HG02623 (cell line): Measurements from ENCODE around the gene LHFPL3.
"Not testable (repeated sequence)": the region's sequence is repeated elsewhere in the genome, so short reads cannot be mapped to it uniquely, and the experiment has no call there.

Experiments
- ATAC-seq: cut with Tn5 transposase; IDR thresholded peaks from one replicate; pipeline ENCODE4 v1.9.1; 2021; ENCODE audit warnings: moderate library complexity; ENCODE audit not compliant: unreplicated experiment

LHFPL3 gene

DNA sequence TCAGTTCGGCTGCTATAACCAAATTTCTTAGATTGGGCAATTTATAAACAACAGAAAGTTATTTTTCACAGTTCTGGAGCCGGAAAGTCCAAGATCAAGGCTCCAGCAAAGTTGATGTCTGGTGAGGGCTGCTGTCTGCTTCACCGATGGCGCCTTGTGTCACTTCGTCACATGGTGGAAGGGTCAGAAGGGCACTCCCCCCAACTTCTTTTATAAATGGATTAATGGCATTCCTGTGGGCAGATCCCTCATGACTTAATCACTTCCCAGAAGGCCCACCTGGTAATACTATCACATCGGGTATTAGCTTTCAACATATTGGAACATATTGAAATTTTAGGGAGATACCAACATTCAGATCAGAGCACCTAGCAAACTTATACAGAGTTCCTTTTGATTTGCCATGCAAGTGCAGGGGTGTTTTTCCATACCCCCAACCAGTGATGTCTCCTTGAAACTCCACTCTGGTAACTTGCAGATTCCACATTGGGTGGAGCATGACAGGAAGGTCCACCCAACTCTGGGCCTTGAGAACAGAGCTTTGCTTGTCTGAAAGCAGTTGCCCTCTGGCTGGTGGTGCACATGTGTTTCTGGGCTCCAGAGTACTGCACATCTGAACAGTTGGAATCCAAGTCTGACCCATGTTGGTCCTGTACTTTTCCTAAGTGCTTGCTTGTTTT is 600.5 kb downstream of the LHFPL3 start:
- ATAC-seq = no peak

DNA sequence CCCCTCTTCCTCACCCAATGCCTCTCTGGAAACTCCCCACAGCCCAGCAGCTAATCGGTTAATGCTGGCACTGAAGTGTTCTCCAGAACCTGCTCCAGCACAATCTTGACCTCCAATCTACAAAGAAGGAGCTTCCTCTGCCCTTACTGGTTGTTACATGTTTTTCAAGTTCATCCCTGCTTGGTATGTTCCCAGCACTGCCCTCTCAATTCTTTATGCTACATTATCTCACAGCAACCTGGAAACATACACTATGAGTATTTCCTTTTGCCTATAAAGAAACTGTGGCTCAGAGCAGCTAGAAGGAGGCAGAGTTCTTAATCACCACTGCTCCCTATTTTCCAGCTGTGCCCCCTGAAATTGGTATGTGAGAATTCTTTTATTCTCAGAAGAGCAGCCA is 601.5 kb downstream of the LHFPL3 start:
- ATAC-seq = no peak

DNA sequence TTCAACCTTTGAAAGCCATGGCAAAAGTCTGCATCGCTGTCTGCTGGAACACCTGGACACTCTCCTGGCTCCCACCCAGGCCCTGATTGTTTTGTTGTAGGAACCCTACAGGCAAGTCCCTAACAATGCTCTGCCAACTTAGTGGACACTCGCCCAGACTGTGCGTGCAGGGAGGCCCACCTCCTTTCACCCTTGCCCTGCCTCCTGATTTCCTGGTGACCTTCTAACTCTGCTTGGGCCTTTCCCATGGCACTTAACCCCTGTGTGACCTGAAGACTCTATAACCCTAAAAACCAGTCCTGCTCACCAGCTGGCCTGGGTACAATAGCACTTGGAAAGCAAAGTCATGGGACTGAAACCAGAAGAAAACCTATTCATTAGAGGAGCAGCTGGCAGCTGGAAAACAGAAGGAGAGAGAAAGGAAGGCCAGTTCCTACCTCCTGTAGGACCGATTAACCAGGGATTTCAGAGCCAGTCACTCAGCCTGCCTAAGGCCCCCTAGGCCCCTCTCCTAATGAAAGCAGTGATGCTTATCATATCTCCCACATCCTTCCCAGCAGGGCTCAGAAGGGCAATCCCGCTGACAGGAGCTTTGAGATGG is 602.9 kb downstream of the LHFPL3 start:
- no peak for ATAC-seq

DNA sequence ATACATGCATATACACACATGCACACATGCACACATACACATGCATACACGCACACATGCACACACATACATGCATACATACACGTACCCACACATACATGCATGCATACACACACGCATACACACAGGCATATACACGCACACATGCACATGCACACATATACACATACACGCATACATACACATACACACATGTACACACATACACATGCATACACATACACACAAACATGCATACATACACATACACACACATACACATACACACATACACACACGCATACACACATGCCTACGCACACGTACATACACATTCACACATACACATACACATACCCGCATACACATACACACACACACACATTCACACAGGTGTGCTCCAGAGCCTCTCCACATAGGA is 604.6 kb downstream of the LHFPL3 start:
- no peak for ATAC-seq

DNA sequence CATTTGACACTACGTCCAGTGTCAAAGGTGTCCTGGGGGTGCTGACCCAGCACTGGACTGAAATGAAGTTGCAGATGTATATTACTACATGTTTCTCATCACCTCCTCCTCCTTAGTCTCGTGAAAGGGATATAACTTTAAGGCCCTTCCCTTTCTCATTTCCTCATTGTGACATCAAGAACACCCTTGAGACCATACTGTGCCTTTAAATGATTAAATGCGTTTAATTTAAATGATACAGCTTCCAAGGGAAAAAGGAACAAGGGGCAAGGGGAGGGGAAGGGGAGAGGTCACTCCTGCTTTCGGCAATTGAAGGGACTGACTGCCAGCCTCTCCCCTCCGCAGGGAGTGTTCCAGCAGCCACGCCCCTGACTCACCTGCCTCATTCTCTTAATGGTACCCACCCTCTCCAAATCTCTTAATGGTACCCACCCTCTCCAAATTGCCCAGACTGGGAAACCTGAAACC is 605.2 kb downstream of the LHFPL3 start:
- no peak for ATAC-seq

DNA sequence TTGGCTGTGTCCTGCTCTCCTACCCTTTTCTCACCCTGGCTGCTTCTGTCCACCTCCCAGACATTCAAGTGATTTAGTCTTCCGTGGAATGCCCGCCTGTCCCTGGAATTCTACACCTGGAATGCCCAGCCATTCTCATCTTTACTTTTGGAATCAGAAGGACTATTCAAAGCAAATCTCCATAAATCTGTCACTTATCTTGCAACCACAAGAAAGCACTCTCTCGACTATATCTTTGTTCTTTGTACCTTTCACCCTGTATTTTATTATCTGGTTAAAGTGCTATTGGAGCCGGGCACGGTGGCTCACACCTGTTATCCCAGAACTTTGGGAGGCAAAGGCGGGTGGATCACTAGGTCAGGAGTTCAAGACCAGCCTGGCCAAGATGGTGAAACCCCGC is 606.3 kb downstream of the LHFPL3 start:
- no peak for ATAC-seq

DNA sequence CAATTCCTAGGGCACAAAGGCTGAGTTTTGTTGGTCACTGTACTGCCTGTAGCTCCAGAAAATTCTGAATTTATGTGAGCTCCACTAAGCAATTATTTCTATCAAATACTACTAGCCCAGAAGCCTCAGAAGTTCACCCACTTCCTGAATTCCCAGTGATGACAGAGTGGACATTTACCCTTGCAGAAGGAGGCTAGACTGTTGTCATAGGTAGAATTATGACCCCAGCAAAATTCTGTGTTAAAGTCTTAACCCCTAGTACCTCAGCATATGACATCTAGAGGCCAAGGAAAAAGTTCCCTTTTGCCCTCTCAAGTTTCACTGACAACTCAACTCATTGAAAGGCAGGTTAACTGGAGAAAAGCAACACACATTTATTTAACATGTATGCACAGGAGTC is 606.9 kb downstream of the LHFPL3 start:
- ATAC-seq = no peak

DNA sequence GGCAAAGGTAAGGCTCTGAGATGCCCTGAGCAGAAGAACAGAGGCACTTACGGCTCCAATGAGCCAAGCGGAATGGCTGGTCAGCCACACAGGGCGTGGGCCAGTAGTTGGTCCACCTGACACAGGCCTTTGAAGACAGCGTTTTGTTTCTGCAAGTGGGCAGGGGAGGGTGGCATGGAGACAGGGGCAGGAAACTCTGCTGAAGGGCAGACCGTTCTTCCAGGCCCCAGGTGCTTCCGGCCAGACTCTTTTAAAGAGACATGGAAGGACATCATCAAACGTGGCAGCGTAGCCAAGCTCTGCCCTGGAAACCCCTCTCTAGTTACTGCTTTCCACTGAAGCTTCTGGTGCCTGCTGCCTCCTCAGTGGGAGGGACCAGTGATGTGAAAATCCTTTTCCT is 608.1 kb downstream of the LHFPL3 start:
- ATAC-seq = no peak

DNA sequence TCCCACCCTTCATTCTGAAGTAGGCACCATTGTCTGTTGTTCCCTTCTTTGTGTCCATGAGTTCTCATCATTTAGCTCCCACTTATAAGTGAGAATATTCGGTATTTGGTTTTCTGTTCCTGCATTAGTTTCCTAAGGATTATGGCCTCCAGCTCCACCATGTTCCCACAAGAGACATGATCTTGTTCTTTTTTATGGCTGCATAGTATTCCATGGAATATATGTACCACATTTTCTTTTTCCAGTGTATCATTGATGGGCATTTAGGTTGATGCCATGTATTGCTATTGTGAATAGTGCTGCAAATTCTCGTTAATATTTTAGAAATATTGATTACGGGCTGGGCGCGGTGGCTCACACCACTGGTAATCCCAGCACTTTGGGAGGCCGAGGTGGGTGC is 609.1 kb downstream of the LHFPL3 start:
- ATAC-seq = not testable (repeated sequence)

DNA sequence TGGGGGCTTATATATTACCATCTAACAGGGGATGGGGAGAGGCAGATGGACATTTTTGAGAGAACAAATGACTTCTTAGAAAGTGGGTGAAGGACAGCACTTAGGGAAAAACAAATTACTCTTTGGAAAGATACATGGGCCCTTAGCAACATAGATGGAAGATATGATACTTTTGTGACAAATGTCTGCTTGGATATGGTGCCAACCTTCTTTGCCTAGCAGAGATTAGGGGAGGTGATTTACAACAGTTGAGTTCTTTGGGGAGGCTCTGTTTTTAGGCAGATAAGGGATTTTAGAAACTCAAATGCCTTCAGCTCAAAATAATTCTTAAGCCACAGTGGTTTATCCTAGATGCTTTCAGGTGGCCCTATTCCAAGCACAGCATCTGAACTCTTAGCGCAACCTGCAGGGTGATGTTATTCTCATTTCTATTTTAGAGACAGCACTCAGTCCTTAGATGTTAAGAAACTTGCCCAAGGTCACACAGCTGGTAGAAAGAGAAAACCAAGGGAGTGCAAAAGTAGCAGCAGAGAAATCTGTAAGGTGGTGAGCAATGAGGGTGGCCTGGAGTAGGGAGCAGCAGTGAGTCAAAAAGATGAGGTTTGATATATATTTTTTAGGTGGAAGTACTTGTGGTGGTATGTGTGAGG is 610.5 kb downstream of the LHFPL3 start:
- no peak for ATAC-seq

DNA sequence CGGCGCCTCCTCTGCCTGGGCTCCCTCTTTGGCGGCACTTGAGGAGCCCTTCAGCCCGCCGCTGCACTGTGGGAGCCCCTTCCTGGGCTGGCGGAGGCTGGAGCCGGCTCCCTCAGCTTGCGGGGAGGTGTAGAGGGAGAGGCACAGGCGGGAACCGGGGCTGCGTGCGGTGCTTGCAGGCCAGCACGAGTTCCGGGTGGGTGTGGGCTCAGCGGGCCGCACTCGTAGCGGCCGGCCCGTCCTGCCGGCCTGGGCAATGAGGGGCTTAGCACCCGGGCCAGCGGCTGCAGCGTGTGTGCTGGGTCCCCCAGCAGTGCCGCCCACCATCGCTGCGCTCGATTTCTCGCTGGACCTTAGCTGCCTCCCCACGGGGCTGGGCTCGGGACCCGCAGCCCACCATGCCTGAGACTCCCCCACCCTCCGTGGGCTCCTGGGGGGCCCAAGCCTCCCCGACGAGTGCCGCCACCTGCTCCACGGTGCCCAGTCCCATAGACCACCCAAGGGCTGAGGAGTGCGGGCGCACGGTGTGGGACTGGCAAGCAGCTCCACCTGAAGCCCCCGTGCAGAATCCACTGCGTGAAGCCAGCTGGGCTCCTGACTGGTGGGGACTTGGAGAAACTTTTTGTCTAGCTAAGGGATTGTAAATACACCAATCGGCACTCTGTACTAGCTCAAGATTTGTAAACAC is 611.8 kb downstream of the LHFPL3 start:
- ATAC-seq = no peak

DNA sequence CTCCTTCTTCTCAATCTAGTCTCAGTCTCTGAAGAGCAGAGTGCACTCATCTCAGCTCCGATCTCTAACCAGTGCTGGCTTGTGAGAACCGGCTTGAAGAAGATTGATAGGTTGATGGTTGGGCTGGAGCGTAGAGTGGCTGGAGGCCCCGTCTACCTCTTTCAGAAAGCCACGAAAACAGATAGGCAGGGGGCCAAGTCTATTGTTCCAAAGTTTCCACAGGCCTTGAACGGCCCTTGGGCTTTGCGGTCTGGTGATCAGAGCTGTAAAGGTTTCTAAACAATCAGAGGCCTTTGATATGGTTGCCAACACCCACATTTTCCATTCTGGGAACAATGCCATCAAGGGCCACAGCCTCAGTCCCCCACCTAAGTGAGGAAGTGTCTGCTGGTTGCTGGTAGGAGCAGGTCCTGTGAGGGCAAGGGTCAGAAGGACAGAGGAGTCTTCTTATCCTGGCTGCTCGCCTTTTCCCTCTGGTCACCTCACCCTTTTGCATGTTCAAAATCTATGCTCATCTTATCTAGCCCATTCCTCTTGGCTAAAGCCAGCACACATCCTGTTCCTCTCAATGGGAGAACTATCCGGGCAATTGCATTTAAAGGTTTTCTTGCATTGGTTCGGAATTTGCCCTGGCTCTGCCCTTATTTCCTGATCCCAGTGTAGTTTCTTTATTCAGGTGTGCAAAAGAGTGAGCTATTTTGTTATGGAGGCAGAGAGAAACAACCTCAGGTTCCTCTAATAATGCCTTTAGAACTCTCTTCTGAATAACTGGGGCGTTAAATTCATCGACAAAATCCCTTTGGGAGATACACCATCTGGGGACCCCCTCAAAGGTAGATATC is 615.3 kb downstream of the LHFPL3 start:
- ATAC-seq = peak; percentile 29

DNA sequence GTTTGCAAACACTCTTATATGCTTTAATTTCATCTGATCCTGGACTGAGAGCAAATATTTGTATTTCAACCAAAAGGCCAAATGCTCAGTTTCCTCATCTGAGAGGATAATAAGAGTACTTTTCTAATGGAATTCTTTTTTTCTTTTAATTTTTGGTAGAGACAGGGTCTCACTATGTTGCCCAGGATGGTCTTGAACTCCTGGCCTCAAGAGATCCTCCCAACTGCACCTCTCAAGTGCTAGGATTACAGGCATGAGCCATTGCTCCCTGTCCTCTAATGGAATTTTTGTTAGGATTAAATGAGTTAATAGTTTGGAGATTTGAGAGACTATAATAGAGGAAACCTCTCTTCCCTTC is 617.2 kb downstream of the LHFPL3 start:
- no peak for ATAC-seq

DNA sequence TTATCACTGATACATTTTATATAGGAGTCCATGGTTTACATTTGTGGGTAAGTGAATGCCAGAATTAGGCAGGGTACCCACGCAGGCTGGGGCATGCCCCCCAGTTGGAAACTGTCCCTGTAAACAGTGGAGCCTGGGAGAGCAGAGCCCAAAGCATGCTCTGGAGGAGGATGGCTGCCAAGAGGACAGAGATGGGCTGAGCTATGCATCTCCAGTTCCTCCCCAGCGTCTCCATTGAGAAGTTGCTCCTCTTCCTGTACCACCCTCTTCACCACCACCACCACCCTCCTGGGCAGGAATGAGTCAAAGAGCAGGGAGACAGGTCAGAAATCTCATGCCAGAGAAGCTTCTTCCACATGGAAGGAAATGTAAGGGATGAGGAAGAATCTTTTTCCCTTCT is 617.9 kb downstream of the LHFPL3 start:
- no peak for ATAC-seq

DNA sequence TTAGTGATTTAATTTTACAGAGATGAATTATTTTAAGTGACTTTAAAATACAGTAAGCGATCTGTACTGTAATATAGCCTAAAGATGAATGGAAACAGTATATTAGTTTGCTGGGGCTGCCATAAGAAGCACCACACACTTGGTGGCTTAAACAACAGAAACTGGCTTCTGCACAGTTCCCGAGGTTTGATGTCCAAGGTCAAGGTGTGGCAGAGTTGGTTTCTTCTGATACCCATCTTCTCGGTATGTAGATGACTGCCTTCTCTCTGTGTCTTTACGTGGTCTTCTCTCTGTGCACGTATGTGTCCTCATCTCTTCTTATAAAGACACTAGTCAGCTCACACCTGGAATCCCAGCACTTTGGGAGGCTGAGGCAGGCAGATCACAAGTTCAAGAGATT is 621.6 kb downstream of the LHFPL3 start:
- no peak for ATAC-seq

DNA sequence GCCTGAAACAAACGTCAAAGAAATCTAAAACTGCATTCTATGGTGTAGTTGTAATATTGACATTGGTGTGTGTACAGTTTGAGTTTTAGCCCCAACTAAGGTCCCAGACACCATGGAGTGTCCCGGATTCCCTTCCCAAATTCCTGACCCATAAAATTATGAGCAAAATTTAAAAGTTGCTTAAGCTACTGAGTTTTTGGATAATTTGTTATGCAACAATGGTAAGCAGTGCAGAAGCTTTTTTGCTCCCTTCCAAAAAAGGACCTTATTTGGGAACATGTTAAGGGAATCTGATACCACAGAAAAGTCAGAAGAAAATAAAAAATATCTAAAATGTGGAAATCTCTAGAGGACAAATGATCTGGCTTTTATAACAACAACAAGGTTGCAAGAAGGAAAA is 622.4 kb downstream of the LHFPL3 start:
- ATAC-seq = no peak

DNA sequence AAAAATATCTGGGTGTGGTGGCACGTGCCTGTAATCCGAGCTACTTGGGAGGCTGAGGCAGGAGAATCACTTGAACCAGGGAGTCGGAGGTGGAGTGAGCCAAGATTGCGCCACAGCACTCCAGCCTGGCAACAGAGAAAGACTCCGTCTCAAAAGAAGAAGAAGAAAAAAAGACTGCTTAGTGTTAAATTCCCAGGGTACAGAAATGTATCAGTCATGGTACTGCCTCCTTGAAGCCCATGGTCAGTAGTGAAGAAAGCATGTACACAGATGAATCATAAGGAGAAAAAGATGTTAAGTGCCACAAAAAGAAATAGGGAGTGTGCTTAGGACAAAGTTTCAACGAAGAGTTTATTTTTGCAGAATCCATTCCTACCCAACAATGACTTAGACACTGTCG is 623.1 kb downstream of the LHFPL3 start:
- ATAC-seq = no peak

DNA sequence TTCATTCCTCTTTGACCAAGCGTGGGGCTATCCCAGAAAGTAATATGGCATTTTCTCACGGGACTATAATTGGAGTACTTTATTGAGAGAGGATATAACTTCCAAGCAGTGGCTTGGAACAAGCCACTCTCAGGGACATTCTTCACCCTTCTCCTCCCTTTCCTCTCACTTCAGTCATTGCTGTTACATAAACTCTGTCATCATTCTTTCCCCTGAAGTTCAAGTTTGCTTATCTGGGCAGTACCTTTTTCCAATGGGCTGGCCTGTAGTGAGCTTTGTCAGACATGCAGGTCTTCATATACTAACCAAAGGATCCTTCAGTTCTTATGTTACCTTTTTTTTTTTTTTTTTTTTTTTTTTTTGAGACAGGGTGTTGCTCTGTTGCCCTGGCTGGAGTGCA is 626.9 kb downstream of the LHFPL3 start:
- ATAC-seq = no peak
